Renal cortex interstitium (tissue), 11 donors: ENCODE measurements around the gene ZBTB40. TPM values are rescaled to one million over a fixed set of nuclear protein-coding genes. Genes with fewer than 3 reads are reported as not detected.

Experiments
- DNase-seq, 11 donors: peaks; one replicate each; pipeline ENCODE4 v3.0.0-alpha.2; 2013; ENCODE audit warnings: low read depth in 9 of 11, low spot score in 4 of 11; ENCODE audit errors: extremely low read depth in 1 of 11
- polyA plus RNA-seq, 3 donors: library from polyadenylated mRNA; unstranded; fragments of 120-200 nt; gene quantifications; one replicate each; pipeline ENCODE4 v1.2.1, GENCODE V29; 2013; ENCODE audit not compliant: insufficient read length in 3 of 3

The ZBTB40 gene
- polyA plus RNA-seq, 3 donors, result 18.7 to 19.8 (median 19.6) TPM

- DNase-seq, result no peak
These were observed 115.5 kb downstream of the ZBTB40 start for GRCh38 chr1:22567197-22567596.

GRCh38 chr1:22567994-22568393 lies 116.3 kb downstream of the ZBTB40 start:
- no peak for DNase-seq

DNA sequence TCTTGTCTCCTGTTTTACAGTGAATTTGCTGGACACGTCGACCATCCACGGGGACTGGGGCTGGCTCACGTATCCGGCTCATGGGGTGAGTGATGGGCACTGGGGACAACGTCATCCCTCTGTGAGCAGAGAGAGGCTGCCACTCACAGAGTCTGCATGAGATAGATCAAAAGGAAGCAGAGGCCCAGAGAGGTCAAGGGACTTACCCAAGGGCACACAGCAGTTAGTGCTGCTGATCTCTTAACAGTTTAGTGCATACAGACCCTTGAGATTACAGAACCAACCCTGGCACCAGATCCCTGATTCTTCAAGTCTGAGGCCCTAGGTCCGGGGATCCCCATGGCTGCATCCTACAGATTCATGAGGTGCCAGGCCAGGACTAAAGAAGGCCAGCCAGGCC lies 117.6 kb downstream of the ZBTB40 start:
- DNase-seq, result no peak

DNA sequence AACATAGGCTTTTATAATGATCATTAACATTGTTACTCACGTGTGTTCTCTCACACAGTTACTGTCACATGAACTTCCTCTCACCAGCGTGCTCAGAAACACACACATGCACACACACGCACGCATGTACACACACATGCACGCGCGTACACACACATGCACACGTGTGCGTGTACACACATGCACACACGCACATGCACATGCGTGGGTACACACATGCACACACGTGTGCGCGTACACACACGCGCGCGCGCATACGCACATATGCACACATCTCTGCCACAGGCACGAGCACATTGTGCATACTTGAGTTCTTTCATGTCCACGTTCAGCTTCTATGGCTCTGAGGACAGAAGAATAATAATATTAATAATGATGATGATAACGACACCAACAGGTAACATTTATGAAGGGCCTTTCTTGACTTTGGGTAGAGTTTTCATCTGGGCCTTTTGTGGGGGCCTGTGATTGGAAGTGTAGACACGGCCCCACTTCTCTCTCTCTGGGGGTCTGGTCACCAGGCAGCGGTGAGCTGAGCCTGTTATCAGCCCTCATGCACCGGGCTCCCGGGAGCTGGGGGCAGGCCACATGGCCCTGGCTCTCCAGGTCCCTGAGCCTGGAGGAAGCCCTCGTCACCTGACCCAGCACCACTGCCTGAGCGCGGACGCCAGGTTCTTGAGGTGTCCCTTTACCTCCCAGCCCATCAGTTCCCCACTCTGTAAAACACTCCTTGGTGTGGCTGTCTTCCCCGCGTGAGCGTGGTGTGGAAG lies 118.7 kb downstream of the ZBTB40 start:
- DNase-seq, result no peak

DNA sequence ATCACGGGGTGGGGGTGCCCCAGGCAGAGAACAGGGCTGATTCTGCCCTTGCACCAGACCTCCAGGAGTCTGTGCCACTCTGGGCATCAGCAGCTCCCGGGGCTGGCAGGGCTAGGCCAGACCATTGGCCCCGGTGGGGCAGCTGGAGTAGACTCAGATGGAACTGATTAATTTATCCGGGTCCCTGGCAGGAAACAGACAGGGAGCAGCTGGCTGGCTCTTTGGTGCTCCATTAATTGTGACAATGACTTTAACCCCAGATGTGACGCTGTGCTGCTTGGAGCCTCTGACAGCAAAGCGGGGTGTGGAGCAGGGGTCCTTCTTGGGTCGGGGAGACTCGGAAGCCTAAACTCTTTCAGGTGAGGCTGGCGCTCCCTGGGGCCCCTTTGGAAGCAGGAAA lies 121.2 kb downstream of the ZBTB40 start:
- no peak for DNase-seq

DNA sequence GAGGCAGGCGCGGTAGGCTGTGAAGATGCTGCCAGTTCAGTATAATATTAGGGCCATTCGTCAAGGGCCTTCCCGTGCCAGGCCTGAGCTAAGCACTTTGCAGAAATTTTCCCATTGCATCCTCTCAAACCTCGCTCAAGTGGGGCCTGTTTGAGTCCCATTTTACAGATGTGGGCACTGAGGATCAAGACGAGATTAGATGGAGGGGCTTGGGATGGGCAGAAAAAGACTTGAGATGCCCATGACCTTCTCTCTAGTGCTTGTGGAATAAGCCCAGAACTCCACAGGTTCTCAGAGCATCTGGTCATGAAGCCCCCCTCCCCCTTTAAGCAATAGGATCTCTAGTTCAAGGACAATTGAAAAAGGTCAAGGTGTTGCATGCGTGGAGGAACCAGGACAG lies 121.6 kb downstream of the ZBTB40 start:
- DNase-seq, result no peak

DNA sequence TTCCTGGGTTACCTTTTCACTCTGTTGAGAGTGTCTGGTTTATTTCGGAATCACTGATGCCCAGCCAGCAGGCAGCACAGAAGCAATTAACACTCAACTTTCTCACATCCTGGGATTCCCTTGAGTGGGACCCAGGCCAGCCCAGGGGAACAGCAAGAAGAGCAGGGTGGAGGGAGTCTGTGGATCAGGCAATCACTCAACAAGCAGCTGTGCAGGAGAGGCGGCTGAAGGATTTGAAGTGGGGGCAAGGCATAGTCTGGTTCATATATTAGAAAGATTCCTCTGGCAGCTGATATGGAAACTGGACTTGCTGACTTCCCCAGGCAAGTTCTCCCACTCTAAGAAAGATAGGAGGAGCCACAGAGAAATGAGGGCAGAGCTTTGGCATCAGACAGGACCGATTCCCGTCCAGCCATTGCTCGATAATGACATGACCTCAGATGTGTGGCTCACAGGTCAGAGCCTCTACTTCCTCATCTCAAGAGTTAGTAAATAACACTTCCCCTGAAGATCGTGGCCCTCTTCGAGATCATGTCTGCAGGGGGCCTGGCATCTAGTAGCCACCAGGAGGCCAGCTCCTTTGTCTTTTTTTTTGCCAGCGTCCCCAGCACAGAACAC lies 124.0 kb downstream of the ZBTB40 start:
- no peak for DNase-seq

GRCh38 chr1:22576150-22576544 lies 124.5 kb downstream of the ZBTB40 start:
- DNase-seq, result no peak

- no peak for DNase-seq
These were observed 125.0 kb downstream of the ZBTB40 start for GRCh38 chr1:22576617-22577016.

- DNase-seq, result no peak
These were observed 127.2 kb downstream of the ZBTB40 start for GRCh38 chr1:22578732-22579361.

- DNase-seq, result no peak
These were observed 128.0 kb downstream of the ZBTB40 start for GRCh38 chr1:22579541-22580155.

Other genes with a start within 250 kb of the ZBTB40 start
- gene EPHA8, start 111.6 kb downstream of the ZBTB40 start, polyA plus RNA-seq, result 1 to 10 TPM; 1.5 to 2.6 (median 2.3) TPM
- gene C1QA, start 184.8 kb downstream of the ZBTB40 start, polyA plus RNA-seq, result 10 to 100 TPM in 2 of 3 donors, 1 to 10 TPM in 1; 8.3 to 20.8 (median 14.9) TPM
- gene C1QC, start 191.8 kb downstream of the ZBTB40 start, polyA plus RNA-seq, result 10 to 100 TPM; 10.1 to 20.1 (median 16.0) TPM
- 10 to 100 TPM in 1 of 3 donors, 1 to 10 TPM in 2; 6.0 to 10.6 (median 9.6) TPM for gene C1QB, start 201.4 kb downstream of the ZBTB40 start, polyA plus RNA-seq